Retinal pigment epithelial cell (primary cell): ENCODE measurements around the gene GRK3.
A peak's percentile ranks its signal among the peaks of the same experiment; 100 is the strongest.

Experiments used
- DNase-seq: peaks from one replicate; pipeline ENCODE4 v3.0.0-alpha.2; 2010; ENCODE audit warnings: low read depth
- H3K4me3 ChIP-seq: 2 replicates; pipeline ENCODE4 v1.5.1; 2011; ENCODE audit warnings: mild to moderate bottlenecking, low read length, control low read depth, moderate library complexity
- TF ChIP-seq, protein P1 (sequence below): conservative IDR thresholded peaks from 2 replicates; pipeline ENCODE4 v1.5.1; 2011; ENCODE audit warnings: low read depth, low read length, control low read depth, inconsistent platforms

The GRK3 gene

DNA sequence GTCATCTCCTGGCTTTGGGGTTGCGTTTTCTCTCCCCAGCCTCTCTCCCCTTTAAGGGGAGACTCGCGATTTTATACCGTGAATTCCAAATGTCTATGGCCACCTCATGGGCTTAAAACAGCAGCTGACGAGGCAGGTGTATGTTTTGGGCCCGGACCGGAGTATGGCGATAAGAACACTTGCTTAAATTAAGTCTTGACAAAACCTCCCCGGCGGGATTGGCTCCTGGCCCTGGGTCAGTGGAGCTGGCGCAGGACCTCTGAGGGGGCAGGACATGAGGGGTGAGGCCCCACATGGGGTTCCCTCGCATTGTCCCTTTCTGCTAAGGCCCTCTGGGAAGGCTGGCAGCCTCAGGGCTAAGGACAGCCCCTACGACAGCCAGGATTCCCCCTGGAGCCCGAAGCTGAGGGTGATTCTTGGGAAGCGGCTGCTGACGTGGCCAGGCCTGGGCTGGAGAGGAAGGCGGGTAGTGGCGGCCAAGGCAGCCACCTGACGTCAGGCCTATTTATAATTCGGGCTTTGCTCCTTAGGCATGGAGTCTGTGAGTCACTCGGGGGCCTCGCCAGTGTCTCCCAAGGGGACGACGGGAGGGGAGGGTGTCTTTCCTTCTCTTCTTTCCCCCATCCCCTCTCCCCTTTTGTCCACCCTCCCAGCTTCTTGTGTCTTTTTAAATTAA lies 190.2 kb downstream of the GRK3 start:
- H3K4me3 ChIP-seq = no peak overlapping the region
- peak; percentile 34 for DNase-seq
- TF ChIP-seq, protein P1, sequence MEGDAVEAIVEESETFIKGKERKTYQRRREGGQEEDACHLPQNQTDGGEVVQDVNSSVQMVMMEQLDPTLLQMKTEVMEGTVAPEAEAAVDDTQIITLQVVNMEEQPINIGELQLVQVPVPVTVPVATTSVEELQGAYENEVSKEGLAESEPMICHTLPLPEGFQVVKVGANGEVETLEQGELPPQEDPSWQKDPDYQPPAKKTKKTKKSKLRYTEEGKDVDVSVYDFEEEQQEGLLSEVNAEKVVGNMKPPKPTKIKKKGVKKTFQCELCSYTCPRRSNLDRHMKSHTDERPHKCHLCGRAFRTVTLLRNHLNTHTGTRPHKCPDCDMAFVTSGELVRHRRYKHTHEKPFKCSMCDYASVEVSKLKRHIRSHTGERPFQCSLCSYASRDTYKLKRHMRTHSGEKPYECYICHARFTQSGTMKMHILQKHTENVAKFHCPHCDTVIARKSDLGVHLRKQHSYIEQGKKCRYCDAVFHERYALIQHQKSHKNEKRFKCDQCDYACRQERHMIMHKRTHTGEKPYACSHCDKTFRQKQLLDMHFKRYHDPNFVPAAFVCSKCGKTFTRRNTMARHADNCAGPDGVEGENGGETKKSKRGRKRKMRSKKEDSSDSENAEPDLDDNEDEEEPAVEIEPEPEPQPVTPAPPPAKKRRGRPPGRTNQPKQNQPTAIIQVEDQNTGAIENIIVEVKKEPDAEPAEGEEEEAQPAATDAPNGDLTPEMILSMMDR = no peak

DNA sequence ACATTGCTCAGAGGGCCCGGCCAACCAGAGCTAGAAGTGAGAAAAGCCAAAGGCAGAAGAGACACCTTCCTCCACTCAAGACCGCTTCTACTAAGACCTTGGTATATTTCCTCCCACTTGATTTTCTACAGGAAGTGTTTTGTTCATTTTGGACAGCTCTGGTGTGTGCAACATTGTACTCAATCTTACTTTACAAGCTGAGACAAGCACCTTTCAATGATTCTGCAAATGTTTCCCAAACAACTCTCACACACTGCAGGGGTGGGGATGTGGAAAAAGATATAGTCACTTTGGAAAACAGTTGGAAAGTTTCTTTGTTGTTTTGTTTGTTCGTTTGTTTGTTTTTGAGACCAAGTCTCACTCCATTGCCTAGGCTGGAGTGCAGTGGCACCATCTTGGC lies 193.2 kb downstream of the GRK3 start:
- no peak for DNase-seq
- TF ChIP-seq, protein P1 = no peak
- H3K4me3 ChIP-seq = no peak overlapping the region

DNA sequence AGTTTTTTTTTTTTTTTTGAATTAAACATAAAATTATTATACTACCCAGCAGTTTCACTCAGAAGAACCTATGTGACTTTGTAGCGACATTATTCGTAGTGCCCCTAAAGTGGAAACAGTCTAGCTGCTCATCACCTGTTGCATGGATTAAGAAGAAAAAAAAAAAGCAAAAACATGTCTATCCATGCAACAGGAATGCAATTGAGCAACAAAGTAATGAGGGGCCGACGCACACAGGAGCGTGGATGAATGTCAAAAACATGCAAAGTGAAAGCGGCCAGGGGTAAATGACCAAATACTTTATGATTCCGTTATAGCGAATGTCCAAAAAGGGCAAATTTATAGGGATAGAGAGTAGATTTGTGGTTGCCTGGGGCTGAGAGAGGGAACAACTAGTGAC lies 193.8 kb downstream of the GRK3 start:
- TF ChIP-seq, protein P1 = no peak
- no peak overlapping the region for H3K4me3 ChIP-seq

DNA sequence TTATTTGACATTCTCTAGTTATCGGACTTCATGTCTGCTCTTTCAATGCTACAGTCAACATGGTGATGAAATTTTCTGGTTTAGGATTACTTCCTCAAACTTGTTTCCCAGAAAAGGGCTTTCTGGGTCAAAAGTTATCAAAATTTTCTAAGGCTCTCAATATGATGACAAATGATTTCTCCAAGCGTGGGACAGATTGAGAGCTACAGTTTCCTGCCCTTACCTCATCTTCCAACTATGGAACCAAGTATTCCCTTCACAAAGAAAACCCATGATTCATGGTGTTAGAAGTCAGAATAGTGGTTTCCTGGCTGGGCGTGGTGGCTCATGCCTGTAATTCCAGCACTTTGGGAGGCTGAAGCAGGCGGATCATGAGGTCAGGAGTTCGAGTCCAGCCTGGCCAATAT lies 195.4 kb downstream of the GRK3 start:
- no peak overlapping the region for H3K4me3 ChIP-seq
- TF ChIP-seq, protein P1 = no peak
- DNase-seq = peak; percentile 88

More for the DNA sequence above, 193.8 kb downstream of the GRK3 start:
- DNase-seq = no peak

DNA sequence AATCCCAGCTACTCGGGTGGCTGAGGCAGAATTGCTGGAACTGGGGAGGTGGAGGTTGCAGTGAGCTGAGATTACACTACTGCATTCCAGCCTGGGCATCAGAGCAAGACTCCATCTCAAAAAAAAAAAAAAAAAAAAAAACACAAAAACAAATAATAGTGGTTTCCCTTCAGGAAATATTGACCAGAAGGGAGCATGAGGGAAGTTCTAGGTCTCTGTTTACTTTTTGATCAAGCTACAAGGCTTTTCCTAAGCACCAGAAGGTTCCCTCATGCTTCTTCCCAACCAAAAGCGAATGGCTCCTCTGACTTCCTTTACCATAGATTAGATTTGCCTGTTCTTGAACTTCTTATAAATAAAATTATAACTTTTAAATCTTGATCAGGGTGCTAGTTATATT lies 195.8 kb downstream of the GRK3 start:
- no peak overlapping the region for H3K4me3 ChIP-seq
- TF ChIP-seq, protein P1 = no peak
- no peak for DNase-seq

DNA sequence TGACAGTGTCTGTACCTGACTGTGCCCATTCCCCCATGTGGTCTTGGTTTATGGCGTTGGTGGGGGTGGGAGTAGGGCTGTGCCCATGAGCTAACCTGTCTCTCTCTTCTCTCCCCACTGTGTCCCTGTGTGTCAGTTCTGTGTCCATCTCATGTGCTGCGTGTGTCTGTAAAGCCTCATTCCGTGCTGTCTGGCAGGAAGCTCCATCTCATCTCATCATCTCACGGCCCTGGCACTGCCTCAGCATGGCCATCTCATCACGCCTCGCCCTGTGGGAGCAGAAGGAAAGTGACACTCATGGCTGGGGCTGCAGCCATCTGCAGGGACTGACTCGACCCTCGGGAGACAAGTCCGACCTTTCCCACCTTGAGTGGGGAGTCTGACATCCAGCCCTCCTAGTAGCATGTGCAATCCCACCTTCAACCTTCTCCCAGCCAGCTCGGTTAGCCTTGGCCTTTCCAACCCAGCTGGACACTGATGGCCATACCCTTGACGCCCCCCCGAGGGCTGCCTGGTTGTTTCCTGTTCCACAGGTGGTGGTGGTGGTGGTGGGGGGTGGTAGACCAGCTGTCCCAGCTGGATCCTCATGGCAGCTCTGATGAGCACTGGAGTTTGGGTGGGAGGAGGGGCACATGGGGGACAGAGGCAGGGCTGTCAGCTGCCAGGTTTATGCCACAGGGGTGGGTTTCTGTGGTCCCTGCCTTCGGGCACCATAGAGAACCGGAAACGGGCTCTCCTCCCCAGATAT lies 196.5 kb downstream of the GRK3 start:
- no peak overlapping the region for H3K4me3 ChIP-seq
- DNase-seq = no peak
- TF ChIP-seq, protein P1 = no peak

DNA sequence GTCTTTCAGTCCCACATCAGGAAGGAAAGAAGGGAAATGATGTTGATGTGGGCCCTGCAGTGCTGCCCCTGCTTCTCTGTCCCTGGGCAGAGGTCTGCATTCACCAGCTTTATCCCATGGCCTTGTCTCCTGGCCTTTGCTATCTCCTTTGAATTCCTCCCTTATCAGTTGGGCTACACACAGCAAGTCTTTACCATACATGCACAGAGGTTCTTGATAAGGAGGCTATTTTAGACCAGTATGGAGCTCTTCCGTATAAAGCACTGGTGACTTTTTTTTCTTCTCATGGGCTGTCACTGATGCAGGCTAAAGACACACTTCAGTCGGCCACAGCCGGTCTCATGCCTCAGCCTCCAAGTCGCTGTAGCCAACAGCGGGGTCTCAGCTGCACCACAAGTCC lies 197.7 kb downstream of the GRK3 start:
- TF ChIP-seq, protein P1 = no peak
- DNase-seq = no peak
- H3K4me3 ChIP-seq = no peak overlapping the region
